MM.1S (cell line): ENCODE measurements around the gene PSMA2.

Experiments used
- DNase-seq: peaks from one replicate; pipeline ENCODE4 v3.0.0-alpha.2; 2015
- H2AFZ ChIP-seq: fragments of 300-600 bp; sonication (generic); 2 replicates; pipeline ENCODE4 v1.6.0; 2016; ENCODE audit warnings: antibody characterized with exemption, low read length
- H3F3A ChIP-seq: fragments of 300-600 bp; sonication (generic); 2 replicates; pipeline ENCODE4 v1.6.1; 2016; ENCODE audit warnings: mild to moderate bottlenecking, antibody characterized with exemption, low read length, moderate library complexity, mixed read lengths; ENCODE audit not compliant: insufficient read depth
- H3K27ac ChIP-seq: fragments of 300-600 bp; sonication (generic); 2 replicates; pipeline ENCODE4 v1.5.1; 2016; ENCODE audit warnings: mild to moderate bottlenecking, low read length
- H3K27me3 ChIP-seq: fragments of 300-600 bp; sonication (generic); replicated peaks from 2 replicates; pipeline ENCODE4 v1.6.0; 2016; ENCODE audit warnings: low read length; ENCODE audit not compliant: insufficient read depth
- H3K36me3 ChIP-seq: fragments of 300-600 bp; sonication (generic); replicated peaks from 2 replicates; pipeline ENCODE4 v1.6.1; 2016; ENCODE audit warnings: mild to moderate bottlenecking, low read length, mixed read lengths; ENCODE audit not compliant: insufficient read depth
- H3K4me1 ChIP-seq: fragments of 300-600 bp; sonication (generic); 2 replicates; pipeline ENCODE4 v1.6.1; 2016; ENCODE audit warnings: low read length, mixed read lengths
- H3K4me2 ChIP-seq: fragments of 300-600 bp; sonication (generic); 2 replicates; pipeline ENCODE4 v1.6.0; 2016; ENCODE audit warnings: low read depth, low read length
- H3K4me3 ChIP-seq: fragments of 300-600 bp; sonication (generic); 2 replicates; pipeline ENCODE4 v1.5.1; 2016; ENCODE audit warnings: low read length, mixed read lengths
- H3K79me2 ChIP-seq: fragments of 300-600 bp; sonication (generic); 2 replicates; pipeline ENCODE4 v1.6.1; 2016; ENCODE audit warnings: mixed run types, low read length, mixed read lengths
- H3K9ac ChIP-seq: fragments of 300-600 bp; sonication (generic); 2 replicates; pipeline ENCODE4 v1.6.1; 2016; ENCODE audit warnings: low read length, mixed read lengths
- H3K9me2 ChIP-seq: fragments of 300-600 bp; sonication (generic); replicated peaks from 2 replicates; pipeline ENCODE4 v1.6.1; 2016; ENCODE audit warnings: mild to moderate bottlenecking, low read length, mixed read lengths; ENCODE audit not compliant: insufficient read depth
- H3K9me3 ChIP-seq: fragments of 300-600 bp; sonication (generic); replicated peaks from 2 replicates; pipeline ENCODE4 v1.6.1; 2016; ENCODE audit warnings: mild to moderate bottlenecking, low read length, mixed read lengths; ENCODE audit not compliant: insufficient read depth
- H4K20me1 ChIP-seq: fragments of 300-600 bp; sonication (generic); 2 replicates; pipeline ENCODE4 v1.6.1; 2016; ENCODE audit warnings: mild to moderate bottlenecking, low read length, moderate library complexity, mixed read lengths; ENCODE audit not compliant: insufficient read depth
- EZH2 ChIP-seq: fragments of 300-600 bp; sonication (generic); optimal IDR thresholded peaks from 2 replicates; pipeline ENCODE3; 2017; ENCODE audit warnings: low read depth, mild to moderate bottlenecking, antibody characterized with exemption, low read length, mixed read lengths
- EZH2phosphoT487 ChIP-seq: fragments of 300-600 bp; sonication (generic); IDR thresholded peaks from 2 replicates; pipeline ENCODE4 v1.6.1; 2018; ENCODE audit warnings: antibody characterized with exemption, low read length
- TF ChIP-seq, protein P1 (sequence below): fragments of 300-600 bp; sonication (generic); IDR thresholded peaks from 2 replicates; pipeline ENCODE4 v1.5.1; 2016; ENCODE audit warnings: antibody characterized with exemption, low read length, mixed read lengths

Gene PSMA2

DNA sequence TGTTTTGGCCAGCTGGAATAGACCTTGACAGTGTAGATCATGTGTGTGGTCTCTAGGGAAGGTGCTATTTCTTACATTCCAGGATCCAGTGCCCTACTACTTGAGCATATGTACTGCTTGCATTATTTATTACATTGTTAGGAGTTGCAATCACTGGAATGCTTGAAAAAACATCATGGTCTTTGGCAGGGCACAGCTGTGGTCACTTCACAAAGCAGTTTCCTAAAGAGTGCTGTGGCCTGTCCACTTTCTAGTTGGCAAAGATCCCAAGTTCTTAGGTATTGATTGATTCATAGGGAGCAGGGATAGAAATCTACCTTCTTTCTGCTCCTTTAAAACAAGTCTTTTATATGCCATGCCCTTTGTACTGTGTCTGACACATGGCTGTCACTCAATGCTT lies 24.7 kb downstream of the PSMA2 start:
- H4K20me1 ChIP-seq, result no peaks in the 10 kb centered on the region
- no peak overlapping the region for H3K4me3 ChIP-seq
- no peaks in the 10 kb centered on the region for H3K36me3 ChIP-seq
- no peaks in the 10 kb centered on the region for H3F3A ChIP-seq
- H3K27ac ChIP-seq, result no peak overlapping the region
- H3K9me3 ChIP-seq, result no peaks in the 10 kb centered on the region
- no peaks in the 10 kb centered on the region for H3K79me2 ChIP-seq
- no peak overlapping the region for H3K4me2 ChIP-seq
- H3K4me1 ChIP-seq, result peaks cover 2% of the 10 kb centered on the region
- no peak for DNase-seq
- H3K9me2 ChIP-seq, result no peaks in the 10 kb centered on the region
- no peak overlapping the region for H2AFZ ChIP-seq
- no peak for TF ChIP-seq EZH2
- H3K27me3 ChIP-seq, result no peaks in the 10 kb centered on the region
- no peak overlapping the region for H3K9ac ChIP-seq

DNA sequence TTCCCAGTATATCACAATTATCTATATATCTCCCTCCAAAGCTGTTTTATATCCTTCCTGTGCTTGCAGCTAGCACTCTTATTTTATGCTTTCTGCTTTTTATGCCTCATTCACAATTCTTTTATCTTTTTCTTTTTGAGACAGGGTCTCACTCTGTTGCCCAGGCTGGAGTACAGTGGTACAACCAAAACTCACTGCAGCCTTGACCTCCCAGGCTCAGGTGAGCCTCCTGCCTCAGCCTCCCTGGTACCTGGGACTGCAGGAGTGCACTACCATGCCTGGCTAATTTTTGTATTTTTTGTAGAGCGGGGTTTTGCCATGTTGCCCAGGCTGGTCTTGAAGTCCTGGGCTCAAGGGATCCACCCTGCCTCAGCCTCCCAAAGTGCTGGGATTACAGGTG lies 25.8 kb downstream of the PSMA2 start:
- no peak overlapping the region for H3K27ac ChIP-seq
- no peaks in the 10 kb centered on the region for H3K4me1 ChIP-seq
- H3K4me2 ChIP-seq, result no peak overlapping the region
- H2AFZ ChIP-seq, result no peak overlapping the region
- no peak for DNase-seq
- H3K27me3 ChIP-seq, result no peaks in the 10 kb centered on the region
- no peaks in the 10 kb centered on the region for H3F3A ChIP-seq
- H3K9ac ChIP-seq, result no peak overlapping the region
- no peaks in the 10 kb centered on the region for H3K36me3 ChIP-seq
- H3K9me2 ChIP-seq, result no peaks in the 10 kb centered on the region
- TF ChIP-seq EZH2phosphoT487 (no peak), EZH2 (no peak)
- TF ChIP-seq, protein P1, sequence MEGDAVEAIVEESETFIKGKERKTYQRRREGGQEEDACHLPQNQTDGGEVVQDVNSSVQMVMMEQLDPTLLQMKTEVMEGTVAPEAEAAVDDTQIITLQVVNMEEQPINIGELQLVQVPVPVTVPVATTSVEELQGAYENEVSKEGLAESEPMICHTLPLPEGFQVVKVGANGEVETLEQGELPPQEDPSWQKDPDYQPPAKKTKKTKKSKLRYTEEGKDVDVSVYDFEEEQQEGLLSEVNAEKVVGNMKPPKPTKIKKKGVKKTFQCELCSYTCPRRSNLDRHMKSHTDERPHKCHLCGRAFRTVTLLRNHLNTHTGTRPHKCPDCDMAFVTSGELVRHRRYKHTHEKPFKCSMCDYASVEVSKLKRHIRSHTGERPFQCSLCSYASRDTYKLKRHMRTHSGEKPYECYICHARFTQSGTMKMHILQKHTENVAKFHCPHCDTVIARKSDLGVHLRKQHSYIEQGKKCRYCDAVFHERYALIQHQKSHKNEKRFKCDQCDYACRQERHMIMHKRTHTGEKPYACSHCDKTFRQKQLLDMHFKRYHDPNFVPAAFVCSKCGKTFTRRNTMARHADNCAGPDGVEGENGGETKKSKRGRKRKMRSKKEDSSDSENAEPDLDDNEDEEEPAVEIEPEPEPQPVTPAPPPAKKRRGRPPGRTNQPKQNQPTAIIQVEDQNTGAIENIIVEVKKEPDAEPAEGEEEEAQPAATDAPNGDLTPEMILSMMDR, result no peak
- H3K79me2 ChIP-seq, result no peaks in the 10 kb centered on the region
- no peak overlapping the region for H3K4me3 ChIP-seq
- no peaks in the 10 kb centered on the region for H4K20me1 ChIP-seq
- H3K9me3 ChIP-seq, result no peaks in the 10 kb centered on the region

DNA sequence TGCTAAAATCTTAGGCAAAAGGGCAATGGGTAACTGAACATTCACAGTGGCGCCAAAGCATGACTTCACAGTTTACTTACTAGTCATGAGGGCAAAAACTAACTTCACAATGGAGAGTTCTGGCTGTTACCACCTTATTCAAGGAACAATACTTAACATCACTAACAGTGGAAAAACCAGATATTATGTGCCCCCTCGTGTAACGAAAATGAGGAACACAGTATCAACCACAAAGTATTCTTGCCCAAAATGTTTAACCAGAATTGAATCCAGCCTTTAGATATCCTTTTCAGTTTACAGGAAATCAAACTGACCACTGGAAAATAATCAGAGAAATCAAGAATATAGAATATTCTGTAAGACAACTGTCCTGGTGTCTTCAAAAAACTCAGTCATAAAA lies 29.6 kb downstream of the PSMA2 start:
- H3K9ac ChIP-seq, result no peak overlapping the region
- no peaks in the 10 kb centered on the region for H3K27me3 ChIP-seq
- no peak overlapping the region for H3K27ac ChIP-seq
- TF ChIP-seq EZH2 (no peak), EZH2phosphoT487 (no peak)
- TF ChIP-seq, protein P1, result no peak
- no peaks in the 10 kb centered on the region for H3F3A ChIP-seq
- H3K79me2 ChIP-seq, result no peaks in the 10 kb centered on the region
- no peaks in the 10 kb centered on the region for H4K20me1 ChIP-seq
- no peak overlapping the region for H3K4me2 ChIP-seq
- no peaks in the 10 kb centered on the region for H3K4me1 ChIP-seq
- H3K9me3 ChIP-seq, result no peaks in the 10 kb centered on the region
- no peak overlapping the region for H2AFZ ChIP-seq
- no peaks in the 10 kb centered on the region for H3K36me3 ChIP-seq
- no peak for DNase-seq
- H3K9me2 ChIP-seq, result no peaks in the 10 kb centered on the region
- H3K4me3 ChIP-seq, result no peak overlapping the region

DNA sequence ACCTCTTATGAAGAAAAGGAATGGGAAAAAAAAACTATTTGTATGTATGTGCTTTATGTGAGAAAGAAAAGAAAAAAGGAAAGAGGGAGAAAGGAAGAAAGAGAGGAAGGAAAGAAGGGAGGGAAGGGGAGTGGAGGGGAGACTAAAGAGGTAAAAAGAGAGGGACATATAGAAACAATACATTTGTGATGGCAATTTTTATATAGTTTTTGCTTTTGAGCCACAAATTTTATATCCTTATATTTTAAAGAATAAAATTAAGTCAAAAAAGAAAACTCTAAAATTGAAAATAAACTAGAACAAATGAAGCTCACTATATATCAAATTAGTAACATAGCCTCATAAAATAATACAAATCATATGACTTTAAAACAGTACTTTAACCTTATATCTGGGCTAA lies 31.1 kb downstream of the PSMA2 start:
- TF ChIP-seq, protein P1, result no peak
- no peaks in the 10 kb centered on the region for H3K79me2 ChIP-seq
- H3K4me3 ChIP-seq, result no peak overlapping the region
- no peak for DNase-seq
- H3K36me3 ChIP-seq, result no peaks in the 10 kb centered on the region
- no peak overlapping the region for H2AFZ ChIP-seq
- H3K27me3 ChIP-seq, result no peaks in the 10 kb centered on the region
- H3K9me2 ChIP-seq, result no peaks in the 10 kb centered on the region
- no peaks in the 10 kb centered on the region for H3F3A ChIP-seq
- H3K27ac ChIP-seq, result no peak overlapping the region
- no peak overlapping the region for H3K4me2 ChIP-seq
- H3K9ac ChIP-seq, result no peak overlapping the region
- H3K9me3 ChIP-seq, result no peaks in the 10 kb centered on the region
- H4K20me1 ChIP-seq, result no peaks in the 10 kb centered on the region
- no peaks in the 10 kb centered on the region for H3K4me1 ChIP-seq
